ENCODE measurements around the gene ZNF786.
"Not testable (repeated sequence)": the region's sequence is repeated elsewhere in the genome, so short reads cannot be mapped to it uniquely, and the experiment has no call there.

The ZNF786 gene

DNA sequence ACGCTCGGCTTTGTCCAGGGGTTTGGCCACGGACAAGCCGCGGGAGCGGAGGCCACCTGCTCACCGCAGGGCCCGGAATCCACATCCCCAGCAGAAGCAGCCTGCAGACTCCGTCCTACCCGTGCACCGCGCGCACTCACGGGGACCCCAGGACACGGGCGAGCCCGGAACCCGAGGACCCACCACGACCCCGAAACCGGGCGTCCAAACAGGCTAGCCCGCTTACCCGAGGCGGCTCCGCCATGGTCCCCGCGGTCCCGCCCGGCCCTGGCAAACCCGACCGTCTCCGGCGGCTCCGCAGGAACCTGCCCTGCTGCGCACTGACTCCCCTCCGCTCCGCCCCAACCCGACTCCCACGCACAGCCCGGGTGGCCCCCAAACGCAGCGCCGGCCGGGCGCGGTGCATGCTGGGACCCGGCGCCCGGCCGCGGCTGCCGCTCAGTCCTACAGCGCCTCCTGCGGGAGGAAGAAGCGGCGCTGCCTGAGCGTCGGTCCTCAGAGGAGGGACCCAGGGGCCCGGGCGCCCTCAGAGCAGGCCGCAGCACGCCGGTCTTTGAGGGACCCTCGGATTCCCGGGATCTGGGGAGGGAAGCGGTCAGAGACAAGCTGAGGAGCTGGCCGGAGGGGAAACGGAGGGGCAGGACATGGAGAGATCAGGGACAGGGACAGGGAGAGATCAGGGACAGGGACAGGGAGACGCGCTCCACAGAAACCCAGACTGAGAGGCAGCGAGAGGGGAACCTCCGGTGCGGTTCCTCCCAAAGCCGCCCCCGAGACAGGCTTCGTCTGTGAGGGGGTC is at the start of gene ZNF786:
TSS of gene ZNF786 (minus strand) at position 322 of the 799 bp plus-strand sequence. CDS start at position 244, 78 bp downstream.
- DNase-seq = peak; percentile 88

- no peak for DNase-seq
Measured at GRCh38 chr7:149136118-149136517, 45.6 kb upstream of the ZNF786 start.

DNA sequence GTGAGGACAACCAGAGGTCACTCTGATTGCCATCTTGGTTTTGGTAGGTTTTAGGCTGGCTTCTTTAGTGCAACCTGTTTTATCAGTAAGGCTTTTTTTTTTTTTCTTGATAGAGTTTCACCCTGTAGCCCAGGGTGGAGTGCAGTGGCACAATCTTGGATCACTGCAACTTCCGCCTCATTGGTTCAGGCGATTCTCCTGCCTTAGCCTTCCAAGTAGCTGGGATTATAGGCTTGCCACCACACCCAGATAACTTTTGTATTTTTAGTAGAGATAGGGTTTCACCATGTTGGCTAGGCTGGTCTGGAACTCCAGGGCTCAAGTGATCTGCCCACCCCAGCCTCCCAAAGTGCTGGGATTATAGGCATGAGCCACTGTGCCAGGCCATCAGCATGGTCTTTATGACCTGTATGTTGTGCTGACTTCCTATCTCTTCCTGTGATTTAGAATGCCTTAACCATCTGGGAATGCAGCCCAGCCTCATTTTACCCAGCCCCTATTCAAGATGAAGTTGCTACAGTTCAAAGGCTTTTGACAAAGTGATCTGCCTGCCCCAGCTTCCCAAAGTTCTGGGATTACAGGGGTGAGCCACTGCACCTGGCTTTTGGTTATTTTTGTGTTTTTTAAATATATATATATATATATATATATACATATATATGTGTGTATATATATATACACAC is 42.7 kb upstream of the ZNF786 start:
- peak; percentile 17 for DNase-seq

DNA sequence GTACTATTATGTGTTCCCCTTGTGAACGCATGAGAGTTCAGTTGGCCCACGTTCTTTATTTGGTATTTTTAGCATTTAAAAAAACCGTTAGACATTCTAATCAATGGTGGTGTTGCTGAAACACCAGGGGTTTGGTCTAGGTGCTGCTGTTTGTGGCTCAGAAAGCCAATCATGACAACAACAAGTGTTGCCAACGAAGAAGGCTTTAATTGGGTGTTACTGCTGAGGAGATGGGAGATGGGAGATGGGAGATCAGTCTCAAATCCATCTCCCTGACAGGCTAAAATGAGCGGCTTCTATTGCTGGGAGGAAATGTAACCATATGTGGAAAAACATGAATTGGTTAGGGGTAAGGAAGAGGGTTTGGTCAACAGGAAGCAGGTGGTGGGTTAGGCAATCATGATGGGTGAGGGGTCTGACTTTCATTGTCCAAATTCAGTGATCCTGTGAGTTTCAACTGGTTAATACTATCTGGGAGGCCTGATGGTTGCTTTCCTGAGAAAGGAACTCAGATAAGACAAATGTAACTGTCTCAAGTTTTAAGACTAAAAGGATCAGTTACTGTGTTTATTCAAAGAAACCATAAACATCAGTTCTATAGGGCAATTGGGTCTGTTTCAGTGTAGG is 40.2 kb upstream of the ZNF786 start:
- DNase-seq = no peak

DNA sequence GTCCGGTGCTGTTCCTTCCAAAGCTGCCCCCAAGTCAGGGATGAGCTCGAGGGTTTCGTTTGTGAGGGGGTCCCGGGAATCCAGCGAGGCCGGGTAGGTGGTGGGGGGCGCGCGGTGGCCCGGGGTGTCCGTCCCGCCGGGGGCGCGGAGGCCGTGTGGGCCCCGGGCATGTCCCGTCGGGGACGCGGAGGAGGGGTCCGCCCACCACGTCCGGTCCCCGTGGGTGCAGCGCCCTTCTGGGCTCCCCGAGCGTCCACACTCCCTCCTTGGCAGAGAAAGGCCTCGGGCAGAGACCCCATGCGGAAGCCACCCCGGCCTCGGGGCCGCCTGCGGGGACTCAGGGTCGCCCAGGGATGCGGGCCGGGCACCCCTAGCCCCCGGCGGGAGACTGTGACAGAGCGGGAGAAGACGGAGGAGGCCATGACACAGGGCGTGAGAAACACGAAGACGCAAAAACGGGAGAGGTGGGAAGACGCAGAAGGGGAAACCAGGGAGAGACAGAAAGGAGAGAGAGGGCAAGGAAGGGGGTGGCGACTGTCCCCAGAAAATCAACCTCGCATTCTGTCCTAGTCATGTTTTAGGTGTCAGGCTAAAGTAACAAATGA is 36.2 kb upstream of the ZNF786 start:
- peak; percentile 57 for DNase-seq

- DNase-seq = peak; percentile 92
Measured at GRCh38 chr7:149125863-149126661, 35.5 kb upstream of the ZNF786 start, which contains the start of gene ZNF425. TSS of gene ZNF425 (minus strand) at chr7:149126324. CDS start at chr7:149126213, 111 bp downstream.

GRCh38 chr7:149125189-149125862 is 34.8 kb upstream of the ZNF786 start:
- DNase-seq = peak; percentile 24

DNA sequence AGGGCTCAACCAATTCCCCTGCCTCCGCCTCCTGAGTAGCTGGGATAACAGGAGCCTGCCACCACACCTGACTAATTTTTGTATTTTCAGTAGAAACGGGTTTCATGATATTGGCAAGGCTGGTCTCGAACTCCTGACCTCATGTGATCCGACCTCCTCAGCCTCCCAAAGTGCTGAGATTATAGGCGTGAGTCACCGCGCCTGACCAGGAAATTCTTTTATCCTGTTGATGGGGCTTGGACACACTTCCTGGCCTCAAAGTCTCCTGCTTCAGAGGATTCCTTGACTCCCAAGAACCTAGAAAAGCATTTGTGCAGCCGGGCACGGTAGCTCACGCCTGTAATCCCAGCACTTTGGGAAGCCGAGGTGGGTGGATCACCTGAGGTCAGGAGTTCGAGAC is 19.5 kb upstream of the ZNF786 start:
- no peak for DNase-seq

GRCh38 chr7:149104749-149105148 is 14.2 kb upstream of the ZNF786 start:
- DNase-seq = no peak

- no peak for DNase-seq
Measured at GRCh38 chr7:149104214-149104613, 13.7 kb upstream of the ZNF786 start.

DNA sequence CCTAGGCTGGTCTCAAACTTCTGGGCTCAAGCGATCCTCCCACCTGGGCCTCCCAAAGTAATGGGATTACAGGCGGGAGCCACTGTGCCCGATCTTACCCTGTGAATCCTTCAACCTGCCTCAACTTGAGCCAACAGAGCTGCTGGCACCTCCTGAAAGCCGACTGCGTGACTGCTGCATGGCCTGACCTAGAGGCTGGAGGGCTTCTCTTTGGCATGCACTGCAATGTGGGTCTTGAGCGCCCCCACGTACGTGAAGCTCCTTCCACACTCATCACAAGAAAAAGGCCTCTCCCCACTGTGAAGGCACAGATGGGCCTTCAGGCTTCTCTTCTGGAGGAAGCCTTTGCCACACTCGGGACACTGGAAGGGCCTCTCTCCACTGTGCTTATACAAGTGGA is 12.9 kb upstream of the ZNF786 start:
- DNase-seq = no peak

GRCh38 chr7:149102666-149103065 is 12.1 kb upstream of the ZNF786 start:
- DNase-seq = no peak

GRCh38 chr7:149100821-149101220 is 10.3 kb upstream of the ZNF786 start:
- no peak for DNase-seq

GRCh38 chr7:149099058-149099457 is 8.5 kb upstream of the ZNF786 start:
- no peak for DNase-seq

DNA sequence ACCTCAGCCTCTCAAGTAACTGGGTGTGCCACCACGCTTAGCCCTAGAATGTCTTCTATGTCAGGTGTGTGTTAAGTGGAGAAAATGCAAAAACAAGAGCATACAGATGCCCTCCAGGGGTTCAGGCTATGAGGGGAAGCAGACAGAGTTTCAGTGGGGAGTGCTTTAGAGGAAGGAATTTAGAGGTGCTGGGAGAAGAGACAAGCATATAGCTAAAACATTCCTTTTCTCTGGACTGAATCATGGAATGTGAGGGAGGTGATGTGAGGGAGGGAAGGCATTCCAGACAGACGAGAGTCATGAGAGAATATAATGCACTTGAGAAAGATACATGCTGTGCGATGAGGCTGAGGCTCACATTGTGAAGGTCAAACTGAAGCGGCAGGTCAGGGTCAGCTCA is 6.6 kb upstream of the ZNF786 start:
- DNase-seq = no peak

GRCh38 chr7:149093228-149093627 is 2.7 kb upstream of the ZNF786 start:
- peak; percentile 50 for DNase-seq

DNA sequence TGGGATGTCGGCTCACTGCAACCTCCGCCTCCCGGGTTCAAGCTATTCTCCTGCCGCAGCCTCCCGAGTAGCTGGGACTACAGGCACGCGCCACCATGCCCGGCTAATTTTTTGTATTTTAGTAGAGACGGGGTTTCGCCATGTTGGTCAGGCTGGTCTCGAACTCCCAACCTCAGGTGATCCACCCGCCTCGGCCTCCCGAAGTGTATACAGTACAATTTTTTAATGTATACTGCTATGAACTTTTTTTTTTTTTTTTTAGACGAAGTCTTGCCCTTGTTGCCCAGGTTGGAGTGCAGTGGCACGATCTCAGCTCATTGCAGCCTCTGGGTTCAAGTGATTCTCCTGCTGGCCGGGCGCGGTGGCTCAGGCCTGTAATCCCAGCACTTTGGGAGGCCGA is 1.7 kb upstream of the ZNF786 start:
- DNase-seq = not testable (repeated sequence)

GRCh38 chr7:149087376-149087775 is 3.1 kb downstream of the ZNF786 start:
- no peak for DNase-seq

DNA sequence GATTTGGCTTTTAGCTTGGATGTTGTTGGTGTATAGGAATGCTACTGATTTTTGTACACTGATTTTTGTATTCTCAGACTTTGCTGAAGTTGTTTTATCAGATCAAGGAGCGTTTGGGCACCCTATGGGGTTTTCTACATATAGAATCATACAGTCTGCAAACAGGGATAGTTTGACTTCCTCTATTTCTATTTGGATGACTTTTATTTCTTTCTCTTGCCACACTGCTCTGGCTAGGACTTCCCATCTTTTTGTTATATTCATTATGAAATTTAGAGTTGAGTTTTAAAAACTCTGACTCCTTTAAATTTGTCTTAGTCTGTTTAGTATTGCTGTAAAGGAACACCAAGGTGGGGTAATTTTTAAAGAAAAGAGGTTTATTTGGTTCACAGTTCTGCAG is 4.7 kb downstream of the ZNF786 start:
- peak; percentile 3 for DNase-seq

DNA sequence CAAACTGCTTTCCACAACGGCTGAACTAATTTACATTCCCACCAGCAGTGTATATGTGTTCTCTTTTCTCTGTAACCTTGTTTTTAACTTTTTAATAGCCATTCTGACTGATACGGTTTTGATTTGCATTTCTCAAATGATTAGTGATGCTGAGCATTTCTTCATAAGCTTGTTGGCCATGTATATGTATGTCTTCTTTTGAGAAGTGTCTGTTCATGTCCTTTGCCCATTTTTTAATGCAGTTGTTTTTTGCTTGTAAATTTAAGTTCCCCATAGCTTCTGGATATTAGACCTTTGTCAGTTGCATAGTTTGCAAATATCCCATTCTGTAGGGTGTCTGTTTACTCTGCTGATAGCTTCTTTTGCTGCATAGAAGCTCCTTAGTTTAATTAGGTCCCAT is 6.1 kb downstream of the ZNF786 start:
- no peak for DNase-seq

- DNase-seq = no peak
Measured at GRCh38 chr7:149081914-149082313, 8.6 kb downstream of the ZNF786 start.

GRCh38 chr7:149077594-149077993 is 12.9 kb downstream of the ZNF786 start:
- DNase-seq = no peak
